Measurements from ENCODE around the gene SMIM24.
A peak's percentile ranks its signal among the peaks of the same experiment; 100 is the strongest.
"Not testable (repeated sequence)": the region's sequence is repeated elsewhere in the genome, so short reads cannot be mapped to it uniquely, and the experiment has no call there.

Gene SMIM24

DNA sequence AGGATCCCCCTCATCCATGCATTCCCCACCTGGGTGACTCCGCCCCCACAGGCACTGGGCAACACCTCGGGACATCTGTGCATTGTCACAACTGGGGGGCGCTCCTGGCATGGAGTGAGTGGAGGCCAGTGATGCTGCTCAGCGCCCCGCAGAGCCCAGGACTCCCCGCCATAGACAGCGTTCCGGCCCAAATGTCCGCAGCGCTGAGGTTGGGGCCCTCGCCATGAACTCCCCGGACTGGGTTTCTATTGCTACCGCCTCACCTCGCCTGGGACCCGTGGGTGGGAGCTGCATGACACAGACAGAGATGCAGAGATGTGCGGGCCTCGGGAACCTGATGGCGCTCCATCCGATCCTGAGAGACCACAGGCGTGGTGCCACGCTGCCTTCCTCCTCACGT, 30.4 kb upstream of the SMIM24 start:
- Histone ChIP-seq H3F3A (ENCODE audit: low read depth) (no peaks in the 10 kb centered on the region), H3K27me3 (ENCODE audit: insufficient read depth, low read length, poor library complexity, severe bottlenecking) (no peaks in the 10 kb centered on the region), H3K4me3 (ENCODE audit: low read length, poor library complexity, severe bottlenecking) (no peak overlapping the region), H2AFZ (ENCODE audit: low read length) (no peak overlapping the region), H3K9me3 (ENCODE audit: insufficient read depth, low read depth, low read length) (no peaks in the 10 kb centered on the region), H4K20me1 (ENCODE audit: insufficient read depth, low read length, poor library complexity, severe bottlenecking) (peaks cover 83% of the 10 kb centered on the region), H3K36me3 (ENCODE audit: insufficient read depth, low read length) (peaks cover 5% of the 10 kb centered on the region; the same call in 1 of the 2 replicates), H3K79me2 (ENCODE audit: insufficient read depth, low read length) (peaks cover 96% of the 10 kb centered on the region), H3K4me1 (ENCODE audit: insufficient read depth, low read length, poor library complexity, severe bottlenecking) (peaks cover 33% of the 10 kb centered on the region), H3K9ac (ENCODE audit: low read depth, low read length, poor library complexity, severe bottlenecking) (no peak overlapping the region), H3K9me2 (replicated peaks; ENCODE audit: low read depth, low read length) (no peaks in the 10 kb centered on the region), H3K4me2 (ENCODE audit: low read depth, low read length, poor library complexity, severe bottlenecking) (peak overlapping the region; percentile 100)
- no peak for TF ChIP-seq EZH2phosphoT487 (IDR thresholded peaks at IDR 0.05; ENCODE audit: borderline replicate concordance)
- TF ChIP-seq, protein P1, sequence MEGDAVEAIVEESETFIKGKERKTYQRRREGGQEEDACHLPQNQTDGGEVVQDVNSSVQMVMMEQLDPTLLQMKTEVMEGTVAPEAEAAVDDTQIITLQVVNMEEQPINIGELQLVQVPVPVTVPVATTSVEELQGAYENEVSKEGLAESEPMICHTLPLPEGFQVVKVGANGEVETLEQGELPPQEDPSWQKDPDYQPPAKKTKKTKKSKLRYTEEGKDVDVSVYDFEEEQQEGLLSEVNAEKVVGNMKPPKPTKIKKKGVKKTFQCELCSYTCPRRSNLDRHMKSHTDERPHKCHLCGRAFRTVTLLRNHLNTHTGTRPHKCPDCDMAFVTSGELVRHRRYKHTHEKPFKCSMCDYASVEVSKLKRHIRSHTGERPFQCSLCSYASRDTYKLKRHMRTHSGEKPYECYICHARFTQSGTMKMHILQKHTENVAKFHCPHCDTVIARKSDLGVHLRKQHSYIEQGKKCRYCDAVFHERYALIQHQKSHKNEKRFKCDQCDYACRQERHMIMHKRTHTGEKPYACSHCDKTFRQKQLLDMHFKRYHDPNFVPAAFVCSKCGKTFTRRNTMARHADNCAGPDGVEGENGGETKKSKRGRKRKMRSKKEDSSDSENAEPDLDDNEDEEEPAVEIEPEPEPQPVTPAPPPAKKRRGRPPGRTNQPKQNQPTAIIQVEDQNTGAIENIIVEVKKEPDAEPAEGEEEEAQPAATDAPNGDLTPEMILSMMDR (conservative IDR thresholded peaks at IDR 0.05; ENCODE audit: low read length), result no peak

DNA sequence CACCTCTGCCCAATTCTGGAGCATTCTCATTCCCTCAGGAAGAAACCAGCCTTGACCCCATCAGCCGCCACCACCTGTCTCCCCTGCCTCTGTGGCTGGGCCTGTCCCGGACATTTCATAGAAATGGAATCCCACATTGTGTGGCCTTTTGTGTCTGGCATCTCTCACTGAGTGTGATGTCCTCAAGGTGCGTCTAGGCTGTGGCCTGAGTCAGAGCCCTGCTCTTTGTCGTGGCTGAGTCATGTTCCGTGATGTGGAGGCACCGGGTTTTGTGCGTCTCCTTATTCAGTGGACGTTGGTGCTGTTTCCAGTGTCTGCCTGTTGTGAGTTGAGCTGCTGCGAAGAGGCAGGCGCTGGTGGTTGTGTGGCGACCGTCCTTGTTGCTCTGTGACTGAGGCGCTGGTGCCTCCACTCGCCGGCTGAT, 29.3 kb upstream of the SMIM24 start:
- Histone ChIP-seq H2AFZ (ENCODE audit: low read length) (no peak overlapping the region), H4K20me1 (ENCODE audit: insufficient read depth, low read length, poor library complexity, severe bottlenecking) (peaks cover 79% of the 10 kb centered on the region), H3K9me3 (ENCODE audit: insufficient read depth, low read depth, low read length) (no peaks in the 10 kb centered on the region), H3F3A (ENCODE audit: low read depth) (no peaks in the 10 kb centered on the region), H3K36me3 (ENCODE audit: insufficient read depth, low read length) (no peaks in the 10 kb centered on the region), H3K27me3 (ENCODE audit: insufficient read depth, low read length, poor library complexity, severe bottlenecking) (no peaks in the 10 kb centered on the region), H3K9me2 (replicated peaks; ENCODE audit: low read depth, low read length) (no peaks in the 10 kb centered on the region), H3K4me3 (ENCODE audit: low read length, poor library complexity, severe bottlenecking) (peak overlapping the region; percentile 99), H3K4me2 (ENCODE audit: low read depth, low read length, poor library complexity, severe bottlenecking) (peak overlapping the region; percentile 100), H3K4me1 (ENCODE audit: insufficient read depth, low read length, poor library complexity, severe bottlenecking) (peaks cover 44% of the 10 kb centered on the region), H3K9ac (ENCODE audit: low read depth, low read length, poor library complexity, severe bottlenecking) (peak overlapping the region; percentile 41), H3K79me2 (ENCODE audit: insufficient read depth, low read length) (peaks cover 85% of the 10 kb centered on the region)
- TF ChIP-seq EZH2phosphoT487 (IDR thresholded peaks at IDR 0.05; ENCODE audit: borderline replicate concordance), result no peak
- TF ChIP-seq, protein P1 (conservative IDR thresholded peaks at IDR 0.05; ENCODE audit: low read length), result no peak

DNA sequence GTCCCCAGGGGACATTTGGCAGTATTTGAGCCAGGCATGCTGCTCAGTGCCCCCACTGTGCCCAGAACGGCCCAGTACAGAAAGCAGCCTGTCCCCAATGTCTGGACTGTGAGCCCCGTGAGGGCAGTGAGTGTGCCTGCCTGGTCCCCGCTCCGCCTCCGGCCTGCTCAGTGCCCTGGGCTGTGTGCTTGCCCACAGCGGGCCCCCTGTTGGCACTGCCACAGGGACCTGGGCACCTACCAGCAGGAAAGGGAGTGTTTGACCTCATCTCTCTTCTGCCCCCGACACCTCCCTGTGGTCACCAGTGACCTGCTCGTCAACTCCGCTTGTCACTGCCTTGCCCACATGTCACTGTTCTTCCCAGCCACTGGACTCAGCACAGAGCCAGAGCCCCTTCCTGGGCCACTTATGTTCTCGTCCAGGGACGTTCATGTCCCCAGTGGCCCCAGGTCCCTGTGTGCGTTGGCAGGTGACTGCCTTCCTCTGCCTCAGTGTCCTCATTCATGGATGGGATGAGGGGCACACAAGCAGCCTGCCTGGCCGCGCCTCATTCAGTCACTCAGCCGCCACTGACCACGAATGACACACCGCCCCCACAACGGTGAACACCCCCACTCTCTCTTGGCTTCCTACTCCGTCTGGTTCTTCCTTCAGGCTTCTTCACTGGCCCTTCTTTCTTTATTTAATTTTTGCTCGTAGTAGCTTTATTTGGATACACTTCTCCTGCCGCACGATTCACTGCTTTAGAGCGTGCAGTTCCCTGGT, 28.6 kb upstream of the SMIM24 start:
- H2AFZ ChIP-seq (ENCODE audit: low read length), result no peak overlapping the region
- H4K20me1 ChIP-seq (ENCODE audit: insufficient read depth, low read length, poor library complexity, severe bottlenecking), result peaks cover 73% of the 10 kb centered on the region
- no peaks in the 10 kb centered on the region for H3K9me2 ChIP-seq (replicated peaks; ENCODE audit: low read depth, low read length)
- H3K4me2 ChIP-seq (ENCODE audit: low read depth, low read length, poor library complexity, severe bottlenecking), result peak overlapping the region; percentile 100
- H3K9me3 ChIP-seq (ENCODE audit: insufficient read depth, low read depth, low read length), result no peaks in the 10 kb centered on the region
- no peaks in the 10 kb centered on the region for H3K36me3 ChIP-seq (ENCODE audit: insufficient read depth, low read length)
- peak overlapping the region; percentile 99 for H3K4me3 ChIP-seq (ENCODE audit: low read length, poor library complexity, severe bottlenecking)
- TF ChIP-seq EZH2phosphoT487 (IDR thresholded peaks at IDR 0.05; ENCODE audit: borderline replicate concordance), result no peak
- TF ChIP-seq, protein P1 (conservative IDR thresholded peaks at IDR 0.05; ENCODE audit: low read length), result no peak
- no peaks in the 10 kb centered on the region for H3K27me3 ChIP-seq (ENCODE audit: insufficient read depth, low read length, poor library complexity, severe bottlenecking)
- H3F3A ChIP-seq (ENCODE audit: low read depth), result no peaks in the 10 kb centered on the region
- peaks cover 78% of the 10 kb centered on the region for H3K79me2 ChIP-seq (ENCODE audit: insufficient read depth, low read length)
- peaks cover 44% of the 10 kb centered on the region for H3K4me1 ChIP-seq (ENCODE audit: insufficient read depth, low read length, poor library complexity, severe bottlenecking)
- peak overlapping the region; percentile 41 for H3K9ac ChIP-seq (ENCODE audit: low read depth, low read length, poor library complexity, severe bottlenecking)

DNA sequence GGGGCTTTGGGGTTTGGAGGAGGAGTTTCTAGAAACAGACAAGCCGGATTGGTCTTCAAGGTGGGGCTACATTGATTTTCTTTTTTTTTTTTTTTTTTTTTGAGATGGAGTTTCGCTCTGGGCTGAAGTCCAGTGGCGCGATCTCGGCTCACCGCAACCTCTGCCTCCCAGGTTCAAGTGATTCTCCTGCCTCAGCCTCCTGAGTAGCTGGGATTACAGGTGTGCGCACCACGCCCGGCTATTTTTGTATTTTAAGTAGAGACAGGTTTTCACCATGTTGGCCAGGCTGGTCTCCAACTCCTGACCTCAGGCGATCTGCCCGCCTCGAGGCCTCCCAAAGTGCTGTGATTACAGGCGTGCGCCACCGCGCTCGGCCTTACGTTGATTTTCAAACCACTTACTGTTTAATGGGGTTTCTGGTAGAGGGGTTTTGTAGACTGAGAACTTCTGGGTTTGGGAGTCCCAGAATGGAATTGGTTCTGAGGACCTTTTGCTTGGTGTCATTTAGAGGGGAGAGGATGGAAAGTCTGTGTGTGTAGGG, 27.9 kb upstream of the SMIM24 start:
- H3F3A ChIP-seq (ENCODE audit: low read depth); H3K9me2 ChIP-seq (replicated peaks; ENCODE audit: low read depth, low read length); H3K9me3 ChIP-seq (ENCODE audit: insufficient read depth, low read depth, low read length); H2AFZ ChIP-seq (ENCODE audit: low read length); H3K36me3 ChIP-seq (ENCODE audit: insufficient read depth, low read length); H3K27me3 ChIP-seq (ENCODE audit: insufficient read depth, low read length, poor library complexity, severe bottlenecking): not testable (repeated sequence)
- Histone ChIP-seq H4K20me1 (ENCODE audit: insufficient read depth, low read length, poor library complexity, severe bottlenecking) (peaks cover 65% of the 10 kb centered on the region), H3K4me2 (ENCODE audit: low read depth, low read length, poor library complexity, severe bottlenecking) (peak overlapping the region; percentile 100), H3K4me3 (ENCODE audit: low read length, poor library complexity, severe bottlenecking) (peak overlapping the region; percentile 99), H3K79me2 (ENCODE audit: insufficient read depth, low read length) (peaks cover 71% of the 10 kb centered on the region), H3K9ac (ENCODE audit: low read depth, low read length, poor library complexity, severe bottlenecking) (peak overlapping the region; percentile 41), H3K4me1 (ENCODE audit: insufficient read depth, low read length, poor library complexity, severe bottlenecking) (peaks cover 44% of the 10 kb centered on the region)
